NCI-H146 (cell line): ENCODE results near the gene DNAJB12.
A peak's percentile ranks its signal among the peaks of the same experiment; 100 is the strongest.
"Not testable (repeated sequence)": the region's sequence is repeated elsewhere in the genome, so short reads cannot be mapped to it uniquely, and the experiment has no call there.

Source experiments
- DNase-seq: peaks from one replicate; lab custom pipeline; 2025; lab: John Stamatoyannopoulos, UW

The DNAJB12 gene

DNA sequence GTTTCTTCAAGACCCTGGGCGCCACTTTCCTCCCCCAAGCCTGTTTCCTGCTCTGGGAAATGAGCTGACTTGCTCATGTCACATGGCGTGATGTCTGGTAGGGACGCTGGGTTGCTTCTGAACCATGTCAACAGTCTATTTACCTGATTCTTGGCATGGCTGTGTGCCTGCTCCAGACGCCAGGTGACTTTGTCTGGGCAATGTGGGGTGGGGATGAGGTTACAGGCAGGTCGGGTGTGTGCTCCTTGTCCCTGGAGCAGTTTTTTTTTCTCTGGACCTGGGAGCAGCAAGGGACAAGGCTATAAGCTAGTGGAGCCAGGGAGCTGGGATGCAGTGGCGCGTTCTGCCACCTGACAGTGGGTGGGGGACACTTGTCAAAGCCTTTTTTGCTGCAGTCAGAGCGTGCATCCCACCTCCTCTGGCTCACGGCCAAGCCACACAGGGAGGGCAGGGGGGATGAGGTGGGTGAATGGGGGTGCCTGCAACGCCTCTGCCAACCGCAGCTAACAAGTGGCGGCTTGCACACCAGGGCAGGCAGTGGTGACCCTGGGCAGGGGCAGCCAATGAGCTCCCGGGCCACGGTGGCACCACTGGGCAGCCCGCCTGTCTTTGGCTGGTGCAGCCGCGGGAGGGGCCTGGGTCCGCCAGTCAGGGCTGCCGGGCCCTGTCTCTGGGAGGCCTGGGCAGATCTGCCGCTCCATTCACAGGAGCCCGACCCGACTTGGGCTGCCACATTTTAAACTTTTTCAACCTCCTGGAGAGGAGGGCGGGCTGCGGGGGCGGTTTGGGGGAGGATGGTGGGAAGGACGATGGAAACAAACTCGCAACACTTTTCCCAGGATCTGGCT, 22.9 kb downstream of the DNAJB12 start:
- DNase-seq = peak; percentile 99

GRCh38 chr10:72330069-72330426, 24.7 kb downstream of the DNAJB12 start:
- DNase-seq = no peak

- DNase-seq = no peak
Observed at GRCh38 chr10:72329290-72330068, 25.2 kb downstream of the DNAJB12 start.

DNA sequence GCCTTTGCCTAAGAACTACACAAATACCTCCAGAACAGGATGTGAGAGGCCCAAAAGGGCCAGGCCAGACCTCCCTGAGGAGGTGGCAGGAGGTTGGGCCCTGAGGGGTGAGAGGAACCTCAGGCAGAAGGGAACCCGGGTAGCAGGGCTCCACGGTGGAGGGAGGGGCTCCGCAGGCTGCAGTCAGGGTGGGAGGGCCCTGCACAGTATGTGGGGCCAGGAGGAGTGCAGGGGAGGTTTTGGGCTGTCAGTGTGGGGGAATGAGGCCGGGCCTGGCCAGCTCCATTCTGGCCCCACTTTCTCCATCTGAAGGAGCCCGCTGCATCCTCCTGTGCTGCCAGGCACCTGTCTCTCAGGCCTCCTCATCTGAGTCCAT, 25.9 kb downstream of the DNAJB12 start:
- no peak for DNase-seq

DNA sequence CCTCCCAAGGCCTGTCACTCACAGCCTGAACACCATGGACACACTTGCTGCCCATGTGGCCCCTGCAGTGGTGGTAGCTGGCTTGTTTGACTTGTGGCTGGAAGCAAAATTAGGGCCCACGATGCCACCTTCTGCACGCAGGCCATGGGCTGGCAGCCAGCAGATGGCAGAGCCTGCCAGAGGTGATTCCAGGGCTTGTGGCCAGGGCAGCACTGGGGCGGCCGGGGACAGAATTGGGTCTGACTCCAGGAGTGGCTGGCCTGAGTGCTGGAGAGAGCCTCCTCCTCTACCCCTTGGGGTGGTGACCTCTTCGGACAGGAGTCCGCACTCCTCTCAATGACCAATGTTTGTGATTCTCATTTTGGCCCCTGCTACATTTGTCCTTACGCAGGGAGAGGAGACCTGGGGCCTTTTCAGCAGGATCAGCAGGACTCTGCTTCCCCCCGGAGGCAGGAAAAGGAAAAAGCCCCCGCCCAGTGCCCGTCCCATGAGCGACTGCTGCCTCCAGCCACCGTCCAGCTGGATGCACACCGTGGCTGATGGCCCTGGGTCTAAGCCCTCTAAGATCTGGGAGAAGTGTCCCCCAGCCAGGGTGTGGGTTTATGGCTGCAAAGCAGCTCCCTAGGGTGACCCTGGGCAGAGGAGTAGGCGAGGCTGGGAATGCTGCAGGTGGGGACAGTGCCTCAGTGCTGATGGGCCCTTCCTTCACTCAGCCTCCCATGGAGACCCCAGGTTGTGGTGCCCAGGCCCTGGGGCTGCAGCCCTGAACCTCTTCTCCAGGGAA, 26.5 kb downstream of the DNAJB12 start:
- DNase-seq = peak; percentile 56

GRCh38 chr10:72326665-72327603, 27.8 kb downstream of the DNAJB12 start:
- not testable (repeated sequence) for DNase-seq

GRCh38 chr10:72325243-72326175, 29.2 kb downstream of the DNAJB12 start:
- DNase-seq = peak; percentile 97

- DNase-seq = no peak
Observed at GRCh38 chr10:72323771-72324191, 30.9 kb downstream of the DNAJB12 start.

- no peak for DNase-seq
Observed at GRCh38 chr10:72323108-72323749, 31.5 kb downstream of the DNAJB12 start.

- DNase-seq = no peak
Observed at GRCh38 chr10:72322280-72323058, 32.2 kb downstream of the DNAJB12 start.

DNA sequence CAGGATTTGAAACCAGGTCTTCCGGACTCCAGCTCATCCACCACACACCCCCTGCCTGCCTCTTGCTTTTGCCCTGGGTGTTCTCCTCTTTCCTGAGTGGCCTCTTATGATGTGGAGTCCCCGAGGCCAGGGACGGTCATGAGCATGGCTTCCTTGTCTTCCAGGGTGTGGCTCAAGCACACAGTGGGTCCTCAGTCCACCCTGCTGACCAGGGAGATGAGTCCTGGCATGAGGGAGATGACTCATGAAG, 32.8 kb downstream of the DNAJB12 start:
- no peak for DNase-seq

- no peak for DNase-seq
Observed at GRCh38 chr10:72321248-72322029, 33.3 kb downstream of the DNAJB12 start.

GRCh38 chr10:72320676-72321247, 34.0 kb downstream of the DNAJB12 start:
- DNase-seq = peak; percentile 54

- DNase-seq = peak; percentile 81
Observed at GRCh38 chr10:72319416-72320254, 35.1 kb downstream of the DNAJB12 start.

GRCh38 chr10:72318418-72319262, 36.1 kb downstream of the DNAJB12 start:
- DNase-seq = no peak
